Astrocyte of the spinal cord (primary cell): ENCODE measurements around the gene ZNF654.

Experiments used
- DNase-seq: peaks from one replicate; pipeline ENCODE4 v3.0.0; 2011; ENCODE audit warnings: low read depth, low spot score
- H3K4me3 ChIP-seq: 2 replicates; pipeline ENCODE4 v1.5.1; 2011; ENCODE audit warnings: low read depth, mild to moderate bottlenecking, low read length, moderate library complexity
- in situ Hi-C: cut with HindIII; loops from 2 replicates; pipeline ENCODE4 v1.10.0; 2017; ENCODE audit warnings: low sequenced_read_pairs
- TF ChIP-seq, protein P1 (sequence below): IDR thresholded peaks from 2 replicates; pipeline ENCODE4 v1.5.1; 2012; ENCODE audit warnings: low read depth, mild to moderate bottlenecking, low read length, inconsistent platforms

ZNF654 gene

DNA sequence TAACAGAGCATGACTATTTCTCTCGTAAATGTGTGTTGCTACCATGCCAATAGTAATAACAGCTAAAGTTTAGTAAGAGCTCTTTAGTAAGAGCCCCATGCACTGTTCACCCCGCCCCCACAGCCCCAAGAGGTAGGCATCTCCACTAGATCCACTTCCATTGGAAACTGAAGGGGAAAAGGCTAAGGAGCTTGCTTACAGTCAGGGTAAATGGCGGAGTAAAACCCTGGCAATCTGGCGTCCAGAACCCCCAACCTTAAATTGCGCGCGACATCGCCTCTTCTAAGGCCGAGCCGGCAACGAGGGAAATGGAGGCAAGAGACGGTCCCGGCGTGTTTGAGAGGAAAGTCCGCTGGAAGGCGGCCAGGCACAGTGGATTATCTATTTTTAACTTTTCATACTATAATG lies 90.0 kb downstream of the ZNF654 start:
- TF ChIP-seq, protein P1, sequence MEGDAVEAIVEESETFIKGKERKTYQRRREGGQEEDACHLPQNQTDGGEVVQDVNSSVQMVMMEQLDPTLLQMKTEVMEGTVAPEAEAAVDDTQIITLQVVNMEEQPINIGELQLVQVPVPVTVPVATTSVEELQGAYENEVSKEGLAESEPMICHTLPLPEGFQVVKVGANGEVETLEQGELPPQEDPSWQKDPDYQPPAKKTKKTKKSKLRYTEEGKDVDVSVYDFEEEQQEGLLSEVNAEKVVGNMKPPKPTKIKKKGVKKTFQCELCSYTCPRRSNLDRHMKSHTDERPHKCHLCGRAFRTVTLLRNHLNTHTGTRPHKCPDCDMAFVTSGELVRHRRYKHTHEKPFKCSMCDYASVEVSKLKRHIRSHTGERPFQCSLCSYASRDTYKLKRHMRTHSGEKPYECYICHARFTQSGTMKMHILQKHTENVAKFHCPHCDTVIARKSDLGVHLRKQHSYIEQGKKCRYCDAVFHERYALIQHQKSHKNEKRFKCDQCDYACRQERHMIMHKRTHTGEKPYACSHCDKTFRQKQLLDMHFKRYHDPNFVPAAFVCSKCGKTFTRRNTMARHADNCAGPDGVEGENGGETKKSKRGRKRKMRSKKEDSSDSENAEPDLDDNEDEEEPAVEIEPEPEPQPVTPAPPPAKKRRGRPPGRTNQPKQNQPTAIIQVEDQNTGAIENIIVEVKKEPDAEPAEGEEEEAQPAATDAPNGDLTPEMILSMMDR = no peak
- no peak for DNase-seq
- H3K4me3 ChIP-seq = peak overlapping the region; percentile 96
- in situ Hi-C loops = no loop called here

DNA sequence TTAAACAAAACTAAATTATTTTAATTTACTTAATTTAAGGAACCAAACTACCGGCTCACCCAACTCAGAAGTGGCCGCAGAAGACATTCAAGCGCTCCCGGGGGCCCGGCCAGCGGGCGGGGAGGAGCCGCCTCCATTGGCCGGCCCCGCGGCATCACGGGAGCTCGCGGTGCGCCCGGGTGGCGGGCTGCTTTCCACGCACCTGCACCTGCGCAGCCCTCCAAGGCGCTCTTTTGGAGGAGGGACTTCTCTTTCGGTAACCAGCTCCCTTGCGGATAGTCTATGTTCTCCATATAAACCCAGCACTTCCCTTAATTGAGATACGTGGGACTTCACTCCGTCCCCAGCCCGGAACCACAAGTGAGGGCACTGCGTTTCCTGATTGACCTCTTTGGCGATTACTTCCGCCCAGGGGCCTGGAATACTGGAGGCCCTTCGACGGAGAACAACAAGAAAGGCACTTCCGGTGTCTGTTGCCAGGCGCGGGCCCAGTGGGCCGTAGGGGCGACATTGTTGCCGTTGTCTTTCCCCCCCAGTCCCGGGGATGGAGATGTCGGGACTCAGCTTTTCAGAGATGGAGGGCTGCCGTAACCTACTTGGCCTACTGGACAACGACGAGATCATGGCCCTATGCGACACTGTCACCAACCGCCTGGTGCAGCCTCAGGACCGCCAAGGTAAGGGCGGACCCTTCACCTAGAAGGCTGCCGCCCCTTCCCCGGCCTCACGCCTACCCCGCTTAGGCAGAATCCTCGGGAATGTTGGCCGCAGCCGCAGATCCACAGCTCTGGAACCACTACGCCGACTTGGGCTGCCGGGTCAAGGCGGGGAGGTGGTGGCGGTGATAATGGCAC lies 90.7 kb downstream of the ZNF654 start, which contains the start of gene C3orf38:
Gene C3orf38 (plus strand): TSS at position 451 of the 854 bp plus-strand sequence. CDS start 94 bp downstream, at position 545.
- in situ Hi-C loops = no loop called here
- TF ChIP-seq, protein P1 = no peak
- DNase-seq = peak; percentile 94
- peak within 1 kb of the TSS; percentile 96 for H3K4me3 ChIP-seq

DNA sequence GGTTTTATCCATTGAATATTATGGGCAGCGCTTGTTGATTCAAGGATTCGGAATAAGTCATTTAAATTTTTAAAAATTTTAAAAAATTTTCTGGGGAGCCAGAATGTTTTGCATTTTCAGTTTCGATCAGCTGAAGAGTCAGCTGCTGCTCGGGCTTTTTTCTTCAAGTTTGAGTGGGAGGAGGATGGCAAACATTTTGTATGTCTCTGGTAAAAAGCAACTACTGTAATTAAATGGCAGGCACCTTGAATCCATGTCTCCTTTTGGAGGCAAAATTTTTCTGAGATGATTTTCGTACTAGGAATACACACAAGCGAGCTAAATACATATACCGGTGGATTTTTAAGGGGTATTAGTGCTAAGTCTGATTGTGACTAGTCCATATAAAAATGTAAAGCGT lies 91.3 kb downstream of the ZNF654 start:
- TF ChIP-seq, protein P1 = no peak
- peak overlapping the region; percentile 96 for H3K4me3 ChIP-seq
- no peak for DNase-seq
- in situ Hi-C loops = no loop called here

DNA sequence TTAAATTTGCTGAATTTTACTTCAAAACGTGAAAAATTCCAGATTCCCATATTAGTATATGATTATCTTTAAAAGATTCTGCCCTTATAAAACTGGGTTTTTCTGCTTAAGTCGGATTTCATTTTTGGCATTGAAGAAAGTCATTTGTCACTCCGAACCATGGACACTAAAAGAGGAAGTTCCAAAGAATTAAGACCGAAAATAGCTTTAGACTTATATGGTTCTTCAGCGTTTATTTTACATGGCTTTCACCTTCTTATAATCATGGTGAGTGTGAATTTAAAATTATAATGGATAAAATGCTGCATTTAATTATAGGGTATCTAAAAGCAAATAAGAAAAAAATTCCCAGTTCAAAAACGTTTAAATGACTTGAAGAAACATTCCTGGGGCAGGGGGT lies 91.8 kb downstream of the ZNF654 start:
- no peak for DNase-seq
- peak overlapping the region; percentile 96 for H3K4me3 ChIP-seq
- in situ Hi-C loops = no loop called here
- TF ChIP-seq, protein P1 = no peak

DNA sequence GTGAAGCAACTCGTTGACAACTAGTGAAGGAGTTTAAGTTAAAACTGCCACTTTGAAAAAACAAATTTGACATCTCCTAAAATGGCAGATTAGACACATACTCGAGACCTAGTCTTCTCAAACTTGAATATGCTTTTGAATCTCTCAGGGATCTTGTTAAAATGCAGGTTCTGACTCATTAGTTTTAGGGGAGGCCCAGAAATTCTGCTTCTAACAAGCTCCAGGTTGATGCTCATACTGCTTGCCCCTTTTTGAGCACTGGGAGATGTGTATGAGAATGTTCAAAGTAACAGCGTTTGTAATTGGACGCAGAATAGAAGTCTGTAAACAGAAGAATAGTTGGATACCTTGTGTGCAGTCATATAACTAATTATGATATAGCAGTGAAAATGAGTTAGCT lies 92.3 kb downstream of the ZNF654 start:
- DNase-seq = peak; percentile 5
- H3K4me3 ChIP-seq = peak overlapping the region; percentile 96
- in situ Hi-C loops = no loop called here
- TF ChIP-seq, protein P1 = no peak

DNA sequence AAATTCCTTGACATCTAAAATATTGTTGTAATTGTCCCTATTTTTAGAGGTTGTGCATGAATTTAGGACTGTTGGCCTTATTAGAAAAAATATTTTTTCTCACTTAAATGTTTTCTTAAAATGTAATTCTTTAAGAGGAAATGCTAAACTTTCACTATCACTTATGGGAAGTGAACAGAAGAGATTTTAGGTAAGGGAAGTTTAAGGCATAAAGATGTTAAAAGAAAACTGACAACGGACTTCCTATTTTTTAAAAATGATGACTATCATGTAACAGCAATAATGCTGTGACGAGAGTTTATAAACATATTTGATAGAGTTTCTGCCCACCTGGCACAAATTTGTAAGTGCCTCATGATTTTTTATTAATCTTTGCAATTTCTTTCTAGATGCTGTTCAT lies 93.8 kb downstream of the ZNF654 start:
- DNase-seq = no peak
- TF ChIP-seq, protein P1 = no peak
- no peak overlapping the region for H3K4me3 ChIP-seq
- in situ Hi-C loops = no loop called here
